ENCODE results near the gene CAVIN1. TPM values are rescaled to one million over a fixed set of nuclear protein-coding genes. Genes with fewer than 3 reads are reported as not detected.
"Not testable (repeated sequence)": the region's sequence is repeated elsewhere in the genome, so short reads cannot be mapped to it uniquely, and the experiment has no call there.

Gene CAVIN1
- total RNA-seq, 1 donor from 2014 or later: 548 TPM

DNA sequence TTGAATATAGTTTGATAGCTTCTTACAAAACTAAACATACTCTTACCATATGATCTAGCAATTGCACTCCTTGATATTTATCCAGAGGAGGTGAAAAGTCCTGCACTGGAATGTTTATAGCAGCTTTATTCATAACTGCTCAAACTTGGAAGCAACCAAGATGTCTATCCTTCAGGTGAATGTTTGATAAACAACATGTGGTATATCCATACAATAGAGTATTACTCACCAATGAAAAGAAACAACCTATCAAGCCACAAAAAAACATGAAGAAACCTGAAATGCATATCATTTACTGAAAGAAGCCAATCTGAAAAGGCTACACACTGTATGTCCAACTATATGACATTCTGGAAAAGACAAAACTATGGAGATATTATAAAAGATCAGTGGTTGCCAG is 50.9 kb downstream of the CAVIN1 start:
- DNase-seq (ENCODE audit: low spot score in 2 of 2): no peak
- intact Hi-C loops (cut with DNase I): no loop called here
- Histone ChIP-seq H3K27ac (no peak overlapping the region), H3K4me1 (peaks cover 4 to 7% of the 10 kb centered on the region in 2 donors), H3K9me3 (no peaks in the 10 kb centered on the region), H3K4me3 (no peak overlapping the region), H3K36me3 (peaks cover 0 to 13% of the 10 kb centered on the region in 2 donors), H3K27me3 (no peaks in the 10 kb centered on the region)
- TF ChIP-seq, protein P1, sequence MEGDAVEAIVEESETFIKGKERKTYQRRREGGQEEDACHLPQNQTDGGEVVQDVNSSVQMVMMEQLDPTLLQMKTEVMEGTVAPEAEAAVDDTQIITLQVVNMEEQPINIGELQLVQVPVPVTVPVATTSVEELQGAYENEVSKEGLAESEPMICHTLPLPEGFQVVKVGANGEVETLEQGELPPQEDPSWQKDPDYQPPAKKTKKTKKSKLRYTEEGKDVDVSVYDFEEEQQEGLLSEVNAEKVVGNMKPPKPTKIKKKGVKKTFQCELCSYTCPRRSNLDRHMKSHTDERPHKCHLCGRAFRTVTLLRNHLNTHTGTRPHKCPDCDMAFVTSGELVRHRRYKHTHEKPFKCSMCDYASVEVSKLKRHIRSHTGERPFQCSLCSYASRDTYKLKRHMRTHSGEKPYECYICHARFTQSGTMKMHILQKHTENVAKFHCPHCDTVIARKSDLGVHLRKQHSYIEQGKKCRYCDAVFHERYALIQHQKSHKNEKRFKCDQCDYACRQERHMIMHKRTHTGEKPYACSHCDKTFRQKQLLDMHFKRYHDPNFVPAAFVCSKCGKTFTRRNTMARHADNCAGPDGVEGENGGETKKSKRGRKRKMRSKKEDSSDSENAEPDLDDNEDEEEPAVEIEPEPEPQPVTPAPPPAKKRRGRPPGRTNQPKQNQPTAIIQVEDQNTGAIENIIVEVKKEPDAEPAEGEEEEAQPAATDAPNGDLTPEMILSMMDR (IDR thresholded peaks at IDR 0.05): no peak

DNA sequence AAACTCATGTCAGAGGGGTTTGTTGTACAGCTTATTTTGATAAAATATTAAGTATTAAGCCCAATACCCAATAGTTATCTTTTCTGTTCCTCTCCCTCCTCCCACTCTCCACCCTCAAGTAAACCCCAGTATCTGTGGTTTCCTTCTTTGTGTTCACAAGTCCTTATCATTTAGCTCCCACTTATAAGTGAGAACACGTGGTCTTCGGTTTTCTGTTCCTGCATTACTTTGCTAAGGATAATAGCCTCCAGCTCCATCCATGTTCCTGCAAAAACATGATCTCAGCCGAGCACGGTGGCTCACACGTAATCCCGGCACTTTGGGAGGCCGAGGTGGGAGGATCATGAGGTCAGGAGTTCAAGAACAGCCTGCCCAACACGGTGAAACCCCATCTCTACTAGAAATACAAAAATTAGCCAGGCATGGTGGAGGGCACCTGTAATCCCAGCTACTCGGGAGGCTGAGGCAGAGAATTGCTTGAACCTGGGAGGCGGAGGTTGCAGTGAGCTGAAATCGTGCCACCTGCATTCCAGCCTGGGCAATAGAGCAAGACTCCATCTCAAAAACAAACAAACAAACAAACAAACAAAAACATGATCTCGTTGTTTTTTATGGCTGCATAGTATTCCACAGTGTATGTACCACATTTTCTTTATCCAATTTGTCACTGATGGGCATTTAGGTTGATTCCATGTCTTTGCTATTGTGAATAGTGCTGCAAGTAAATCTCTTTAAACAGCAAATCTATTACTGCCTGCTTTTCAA is 54.1 kb downstream of the CAVIN1 start:
- intact Hi-C loops (cut with DNase I); H3K27ac ChIP-seq; H3K9me3 ChIP-seq; H3K4me3 ChIP-seq; H3K27me3 ChIP-seq: not testable (repeated sequence)
- Histone ChIP-seq H3K4me1 (peaks cover 9 to 21% of the 10 kb centered on the region in 2 donors), H3K36me3 (peaks cover 0 to 13% of the 10 kb centered on the region in 2 donors)
- DNase-seq (ENCODE audit: low spot score in 2 of 2): peak in 1 of 2 donors; percentile 5

DNA sequence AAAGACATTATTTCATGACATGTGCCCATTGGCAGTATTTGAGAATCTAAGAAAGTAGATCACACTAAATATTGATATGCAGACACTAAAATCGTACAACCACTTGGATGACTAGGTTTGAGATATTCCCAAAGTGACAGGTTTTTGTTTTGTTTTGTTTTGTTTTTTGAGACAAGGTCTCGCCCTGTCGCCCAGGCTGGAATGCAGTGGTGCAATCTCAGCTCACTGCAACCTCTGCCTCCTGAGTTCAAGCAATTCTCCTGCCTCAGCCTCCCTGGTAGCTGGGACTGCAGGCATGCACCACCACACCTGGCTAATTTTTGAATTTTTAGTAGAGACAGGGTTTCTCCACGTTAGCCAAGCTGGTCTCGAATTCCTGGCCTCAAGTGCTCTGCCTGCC is 54.7 kb downstream of the CAVIN1 start:
- H3K9me3 ChIP-seq; H3K27me3 ChIP-seq; H3K4me3 ChIP-seq; intact Hi-C loops (cut with DNase I); H3K27ac ChIP-seq: not testable (repeated sequence)
- peaks cover 12 to 28% of the 10 kb centered on the region in 2 donors for H3K4me1 ChIP-seq
- H3K36me3 ChIP-seq: peaks cover 0 to 13% of the 10 kb centered on the region in 2 donors
- peak in 1 of 2 donors; percentile 37 for DNase-seq (ENCODE audit: low spot score in 2 of 2)

DNA sequence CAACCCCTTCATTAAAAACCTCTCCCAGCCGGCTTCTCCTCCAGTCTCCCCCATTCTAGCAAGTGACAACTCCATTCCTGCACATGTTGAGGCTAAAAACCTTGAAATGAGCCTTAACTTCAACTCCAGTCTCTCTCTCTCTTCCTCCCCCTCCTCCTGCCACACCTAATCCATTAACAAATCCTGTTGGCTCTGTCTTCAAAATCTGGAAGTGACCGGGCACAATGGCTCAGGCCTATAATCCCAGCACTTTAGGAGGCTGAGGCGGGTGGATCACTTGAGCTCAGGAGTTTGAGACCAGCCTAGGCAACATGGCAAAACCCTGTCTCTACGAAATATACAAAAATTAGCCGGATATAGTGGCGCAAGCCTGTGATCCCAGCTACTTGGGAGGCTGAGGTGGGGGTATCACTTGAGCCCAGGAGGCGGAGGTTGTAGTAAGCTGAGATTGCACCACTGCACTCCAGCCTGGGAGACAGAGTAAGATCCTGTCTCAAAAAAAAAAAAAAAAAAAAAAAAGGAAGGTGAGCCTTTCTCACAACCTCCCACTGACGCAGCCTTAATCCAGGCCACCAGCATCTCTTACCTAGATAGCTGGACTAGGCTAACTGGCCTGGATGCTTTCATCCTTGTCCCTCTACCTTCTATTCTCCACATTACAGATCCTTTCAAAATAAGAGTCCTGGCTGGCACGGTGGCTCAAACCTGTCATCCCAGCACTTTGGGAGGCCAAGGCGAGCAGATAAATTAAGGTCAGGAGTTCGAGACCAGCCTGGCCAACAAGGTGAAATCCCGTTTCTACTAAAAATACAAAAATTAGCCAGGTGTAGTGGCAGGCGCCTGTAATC is 56.7 kb downstream of the CAVIN1 start:
- H3K27me3 ChIP-seq; intact Hi-C loops (cut with DNase I); H3K36me3 ChIP-seq; H3K4me3 ChIP-seq; H3K9me3 ChIP-seq: not testable (repeated sequence)
- peak in 1 of 2 donors; percentile 40 for DNase-seq (ENCODE audit: low spot score in 2 of 2)
- Histone ChIP-seq H3K27ac (peak overlapping the region; percentile 29 to 79), H3K4me1 (peaks cover 20 to 46% of the 10 kb centered on the region in 2 donors)

DNA sequence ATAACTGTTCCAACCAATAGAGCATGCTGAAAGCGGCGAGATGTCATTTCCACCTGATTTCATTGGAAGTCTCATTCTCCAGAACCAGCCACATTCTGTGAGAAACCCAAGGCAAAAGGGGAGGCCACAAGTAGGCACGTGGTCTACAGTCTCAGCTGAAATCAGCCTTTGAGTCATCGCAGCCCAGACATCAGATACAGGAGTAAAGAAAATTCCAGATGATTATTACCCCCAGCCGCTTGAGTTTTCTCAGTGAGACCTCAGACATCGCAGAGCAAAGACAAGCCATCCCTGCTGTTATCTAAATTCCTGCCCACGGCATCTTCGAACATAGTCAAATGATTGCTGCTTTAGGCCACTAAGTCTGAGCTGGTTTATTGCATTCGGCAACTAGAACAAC is 57.9 kb downstream of the CAVIN1 start:
- H3K27ac ChIP-seq: peak overlapping the region; percentile 79 to 88

DNA sequence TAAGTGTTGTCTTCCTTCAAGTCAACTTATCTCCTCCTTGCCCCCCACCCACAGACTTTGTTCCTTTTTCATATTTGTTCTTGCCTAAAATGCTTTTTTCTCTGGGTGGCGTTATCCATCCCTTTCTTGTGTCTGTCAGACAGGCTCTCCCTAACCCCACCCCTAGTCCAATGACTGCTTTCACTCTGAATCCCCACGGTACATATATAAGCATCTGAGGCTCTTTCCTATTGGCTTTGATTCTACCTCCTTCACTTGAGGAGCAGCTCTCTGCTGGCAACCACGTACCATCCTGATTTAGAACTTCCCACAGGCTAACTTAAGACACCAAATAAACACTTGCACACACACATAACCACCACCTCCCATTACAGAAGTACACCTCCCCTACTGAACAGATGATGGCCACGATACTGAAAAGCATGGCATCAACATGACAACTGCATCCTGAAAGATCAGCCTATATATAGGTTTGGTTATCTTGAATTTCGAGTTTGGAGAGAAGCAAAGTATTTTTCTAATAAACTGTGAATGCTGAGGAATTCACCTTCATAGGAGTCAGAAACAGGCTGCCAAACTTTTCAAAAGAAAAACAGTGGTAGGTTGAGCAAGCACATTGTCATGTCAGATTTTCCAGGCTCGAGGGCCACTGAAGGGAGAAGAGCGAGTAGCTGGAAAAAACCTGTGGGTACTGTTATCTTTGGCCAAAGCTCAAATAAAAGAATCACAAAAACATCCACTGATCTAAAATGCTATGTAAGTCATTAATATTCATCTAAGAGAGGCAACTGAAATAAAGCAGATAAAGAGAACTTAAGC is 59.1 kb downstream of the CAVIN1 start:
- peak overlapping the region in 1 of 2 donors; percentile 21 for H3K4me3 ChIP-seq
- peak in 1 of 2 donors; percentile 76 for DNase-seq (ENCODE audit: low spot score in 2 of 2)
- H3K27ac ChIP-seq: peak overlapping the region; percentile 79 to 88

More for the DNA sequence above, 57.9 kb downstream of the CAVIN1 start:
- intact Hi-C loops (cut with DNase I): loop anchor here (2.0 kb wide), 1 partner anchor 24 kb away; the partner anchor contains the start of gene STAT3
- Histone ChIP-seq H3K27me3 (no peaks in the 10 kb centered on the region), H3K4me1 (peaks cover 25 to 56% of the 10 kb centered on the region in 2 donors), H3K9me3 (no peaks in the 10 kb centered on the region), H3K4me3 (no peak overlapping the region), H3K36me3 (no peaks in the 10 kb centered on the region)
- peak in 1 of 2 donors; percentile 76 for DNase-seq (ENCODE audit: low spot score in 2 of 2)
- TF ChIP-seq, protein P1 (IDR thresholded peaks at IDR 0.05): no peak

More for the DNA sequence above, 59.1 kb downstream of the CAVIN1 start:
- TF ChIP-seq, protein P1 (IDR thresholded peaks at IDR 0.05): no peak
- no peaks in the 10 kb centered on the region for H3K36me3 ChIP-seq
- no peaks in the 10 kb centered on the region for H3K9me3 ChIP-seq
- H3K4me1 ChIP-seq: peaks cover 25 to 57% of the 10 kb centered on the region in 2 donors
- intact Hi-C loops (cut with DNase I): loop anchor here (2.0 to 5.0 kb wide), 2 partner anchors 25 to 37 kb away; partner anchors contain the start of gene STAT3
- H3K27me3 ChIP-seq: no peaks in the 10 kb centered on the region
